Calu3 (cell line): ENCODE measurements around the gene TNFRSF8. TPM values are rescaled to one million over a fixed set of nuclear protein-coding genes. Genes with fewer than 3 reads are reported as not detected.

ENCODE experiments used
- BruUV-seq: library from RNA; stranded (reverse); fragments of 400-500 nt; replicated peaks from 2 replicates; lab custom pipeline; 2021; lab: Mats Ljungman, UMichigan
- CTCF ChIA-PET: fragments of 300-600 bp; sonication (Branson Sonifier 250); formaldehyde crosslinking; loops from one replicate; lab custom pipeline; 2022; ENCODE audit warnings: antibody characterized with exemption; lab: Charles Lee
- DNase-seq: peaks from one replicate; pipeline ENCODE4 v3.0.0; 2022
- H3K27ac Mint-ChIP-seq: one replicate; pipeline ENCODE4 v1.8.0; 2022; ENCODE audit warnings: mixed read lengths; ENCODE audit not compliant: unreplicated experiment
- H3K27me3 Mint-ChIP-seq: one replicate; pipeline ENCODE4 v1.8.0; 2022; ENCODE audit warnings: mixed read lengths; ENCODE audit not compliant: unreplicated experiment
- H3K36me3 Mint-ChIP-seq: one replicate; pipeline ENCODE4 v1.8.0; 2022; ENCODE audit warnings: mild to moderate bottlenecking, moderate library complexity, mixed read lengths; ENCODE audit not compliant: insufficient read depth, unreplicated experiment
- H3K4me1 Mint-ChIP-seq: one replicate; pipeline ENCODE4 v1.8.0; 2022; ENCODE audit warnings: mild to moderate bottlenecking, low read depth, mixed read lengths; ENCODE audit not compliant: unreplicated experiment
- H3K4me3 Mint-ChIP-seq: one replicate; pipeline ENCODE4 v1.8.0; 2022; ENCODE audit warnings: mild to moderate bottlenecking, low read depth, moderate library complexity, mixed read lengths; ENCODE audit not compliant: unreplicated experiment
- H3K9me3 Mint-ChIP-seq: one replicate; pipeline ENCODE4 v1.8.0; 2022; ENCODE audit warnings: low read depth, mixed read lengths; ENCODE audit not compliant: unreplicated experiment
- CTCF ChIP-seq: fragments of 200-600 bp; IDR thresholded peaks from one replicate; pipeline ENCODE4 v1.8.0; 2022; ENCODE audit warnings: antibody characterized with exemption; ENCODE audit not compliant: unreplicated experiment
- intact Hi-C: fragments of 100-400 bp; cut with micrococcal nuclease; formaldehyde crosslinking; loops from one replicate; pipeline ENCODE4 v1.10.0; 2022; ENCODE audit not compliant: unreplicated experiment
- total RNA-seq: library from RNA; stranded (reverse); gene quantifications from 2 replicates; pipeline ENCODE4 v1.2.3, GENCODE V29; 2022

The TNFRSF8 gene
- total RNA-seq, 1 experiment from 2014 or later: not detected

DNA sequence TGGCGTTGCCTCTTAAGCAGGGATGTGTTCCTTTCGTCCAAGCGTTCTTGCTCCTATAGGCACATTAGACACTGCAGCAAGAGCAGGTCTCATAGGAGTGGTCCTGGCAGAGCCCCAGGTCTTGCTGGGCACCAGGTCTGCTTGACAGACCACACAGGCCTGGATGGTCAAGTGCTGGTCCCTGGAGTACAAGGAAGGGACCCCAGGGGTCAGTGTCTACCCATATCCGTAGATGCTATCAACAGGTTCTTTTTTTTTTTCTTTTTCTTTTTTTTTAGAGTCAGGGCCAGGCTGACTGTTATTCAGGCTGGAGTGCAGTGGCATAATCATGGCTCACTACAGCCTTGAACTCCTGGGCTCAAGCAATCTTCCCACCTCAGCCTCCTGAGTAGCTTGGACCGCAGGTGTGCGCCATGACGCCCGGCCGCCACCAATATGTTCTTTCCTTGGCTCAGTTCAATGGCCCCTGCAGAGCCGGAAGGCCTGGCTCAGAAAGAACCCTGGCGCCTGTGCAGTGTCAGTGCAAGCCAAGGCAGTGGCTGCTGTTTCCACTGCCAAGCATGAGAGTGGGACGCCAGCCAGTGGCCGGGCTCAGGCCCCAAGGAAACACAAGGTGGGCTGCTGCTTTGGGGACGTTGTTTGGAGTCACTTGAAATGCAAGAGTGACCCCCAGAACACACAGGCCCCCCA is 10.0 kb upstream of the TNFRSF8 start:
- CTCF ChIA-PET: no interaction called here
- no TSS peak for BruUV-seq
- no peak for TF ChIP-seq CTCF
- intact Hi-C loops: no loop called here
- H3K9me3 Mint-ChIP-seq: no peaks in the 10 kb centered on the region
- peaks cover 13% of the 10 kb centered on the region for H3K4me1 Mint-ChIP-seq
- H3K27ac Mint-ChIP-seq: peak overlapping the region; percentile 18
- no peak overlapping the region for H3K4me3 Mint-ChIP-seq
- DNase-seq: no peak
- no peaks in the 10 kb centered on the region for H3K36me3 Mint-ChIP-seq
- H3K27me3 Mint-ChIP-seq: no peaks in the 10 kb centered on the region

GRCh38 chr1:12053752-12054548 is 9.2 kb upstream of the TNFRSF8 start:
- Mint-ChIP-seq H3K27ac (no peak overlapping the region), H3K36me3 (no peaks in the 10 kb centered on the region), H3K27me3 (peaks cover under 1% of the 10 kb centered on the region), H3K4me3 (no peak overlapping the region), H3K4me1 (peaks cover 13% of the 10 kb centered on the region), H3K9me3 (no peaks in the 10 kb centered on the region)
- TF ChIP-seq CTCF: no peak
- CTCF ChIA-PET: no interaction called here
- intact Hi-C loops: no loop called here
- BruUV-seq: no TSS peak
- no peak for DNase-seq

GRCh38 chr1:12055259-12055658 is 7.8 kb upstream of the TNFRSF8 start:
- no peak for DNase-seq
- H3K27me3 Mint-ChIP-seq: peaks cover 14% of the 10 kb centered on the region
- CTCF ChIA-PET: no interaction called here

DNA sequence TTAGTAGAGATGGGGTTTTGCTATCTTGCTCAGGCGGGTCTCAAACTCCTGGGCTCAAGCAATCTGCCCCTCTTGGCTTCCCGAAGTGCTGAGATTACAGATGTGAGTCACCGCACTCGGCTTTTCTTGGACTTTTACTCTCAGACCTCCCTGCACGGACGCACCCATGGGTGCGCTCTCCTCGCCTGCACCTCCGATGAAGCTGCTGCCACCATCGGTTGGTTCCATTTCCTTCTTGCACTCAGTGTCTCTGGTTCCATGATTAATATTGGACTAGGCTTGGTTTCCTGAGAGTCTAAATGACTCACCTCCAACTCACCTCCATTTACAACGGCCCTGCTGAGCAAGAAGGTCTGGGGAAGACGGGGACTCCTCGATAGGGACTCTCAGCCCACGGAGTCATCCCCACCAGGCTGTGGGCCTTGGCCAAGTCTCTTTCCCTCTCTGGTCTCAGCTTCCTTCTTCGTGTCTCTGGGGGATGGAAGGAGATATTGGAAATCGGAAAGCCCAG is 6.7 kb upstream of the TNFRSF8 start:
- Mint-ChIP-seq H3K4me1 (peaks cover 13% of the 10 kb centered on the region), H3K9me3 (no peaks in the 10 kb centered on the region), H3K27me3 (peaks cover 19% of the 10 kb centered on the region), H3K4me3 (no peak overlapping the region), H3K27ac (no peak overlapping the region), H3K36me3 (no peaks in the 10 kb centered on the region)
- DNase-seq: no peak
- intact Hi-C loops: no loop called here
- no TSS peak for BruUV-seq
- CTCF ChIA-PET: no interaction called here
- no peak for TF ChIP-seq CTCF

More at GRCh38 chr1:12055259-12055658, 7.8 kb upstream of the TNFRSF8 start:
- TF ChIP-seq CTCF: no peak
- Mint-ChIP-seq H3K9me3 (no peaks in the 10 kb centered on the region), H3K4me1 (peaks cover 13% of the 10 kb centered on the region), H3K27ac (no peak overlapping the region), H3K36me3 (no peaks in the 10 kb centered on the region), H3K4me3 (no peak overlapping the region)
- BruUV-seq: no TSS peak
- intact Hi-C loops: no loop called here
